NT2/D1 (cell line): ENCODE data around the gene ATG12.
"Not testable (repeated sequence)": the region's sequence is repeated elsewhere in the genome, so short reads cannot be mapped to it uniquely, and the experiment has no call there.

Experiments
- DNase-seq: peaks from one replicate; pipeline ENCODE4 v3.0.0-alpha.2; 2011; ENCODE audit warnings: low read depth, low spot score
- H3K27me3 ChIP-seq: 2 replicates; pipeline ENCODE4 v1.6.0; 2011; ENCODE audit warnings: mild to moderate bottlenecking; ENCODE audit not compliant: insufficient read length, insufficient read depth
- H3K36me3 ChIP-seq: 2 replicates; pipeline ENCODE4 v1.6.1; 2011; ENCODE audit warnings: mild to moderate bottlenecking, low read length, mixed read lengths; ENCODE audit not compliant: insufficient read depth, insufficient read length
- H3K4me1 ChIP-seq: 2 replicates; pipeline ENCODE4 v1.5.1; 2011; ENCODE audit not compliant: insufficient read depth, insufficient read length
- H3K4me3 ChIP-seq: 2 replicates; pipeline ENCODE4 v1.5.1; 2011; ENCODE audit warnings: low read depth; ENCODE audit not compliant: insufficient read length
- H3K9ac ChIP-seq: 2 replicates; pipeline ENCODE4 v1.6.0; 2011; ENCODE audit warnings: low read depth; ENCODE audit not compliant: insufficient read length
- H3K9me3 ChIP-seq: 2 replicates; pipeline ENCODE4 v1.5.1; 2011; ENCODE audit warnings: mild to moderate bottlenecking, low read length; ENCODE audit not compliant: insufficient read depth
- SUZ12 ChIP-seq: IDR thresholded peaks from 2 replicates; pipeline ENCODE4 v1.6.1; 2011; ENCODE audit not compliant: insufficient read length, insufficient read depth; ENCODE audit errors: extremely low read depth
- YY1 ChIP-seq: IDR thresholded peaks from 2 replicates; pipeline ENCODE4 v1.6.1; 2011; ENCODE audit not compliant: insufficient read length, insufficient read depth
- ZNF274 ChIP-seq: IDR thresholded peaks from 2 replicates; pipeline ENCODE4 v1.6.1; 2011; ENCODE audit warnings: mild to moderate bottlenecking, low read depth, low read length

The ATG12 gene

GRCh38 chr5:115841382-115842088, at the start of gene ATG12, which contains the start of gene AP3S1:
ATG12 (minus strand) TSS chr5:115841565; CDS start chr5:115841552, 13 bp downstream.
AP3S1 (plus strand) TSS chr5:115841935; CDS start chr5:115842038, 103 bp downstream.
- Histone ChIP-seq H3K27me3 (peaks cover 6% of the 10 kb centered on the region), H3K4me3 (peak within 1 kb of the TSS; percentile 78), H3K36me3 (peaks cover 18% of the 10 kb centered on the region), H3K4me1 (no peaks in the 10 kb centered on the region), H3K9ac (peak within 1 kb of the TSS; percentile 87), H3K9me3 (no peaks in the 10 kb centered on the region)
- TF ChIP-seq ZNF274 (no peak), YY1 (peak; percentile 84), SUZ12 (peak; percentile 59)
- peak; percentile 72 for DNase-seq

- Histone ChIP-seq H3K9me3 (no peaks in the 10 kb centered on the region), H3K4me1 (no peaks in the 10 kb centered on the region), H3K27me3 (no peaks in the 10 kb centered on the region), H3K9ac (no peak overlapping the region), H3K4me3 (no peak overlapping the region), H3K36me3 (no peaks in the 10 kb centered on the region)
- TF ChIP-seq YY1 (no peak), SUZ12 (no peak), ZNF274 (no peak)
- no peak for DNase-seq
These were observed 46.7 kb upstream of the ATG12 start for GRCh38 chr5:115888027-115888426.

GRCh38 chr5:115885208-115885607, 43.8 kb upstream of the ATG12 start:
- H3K4me1 ChIP-seq, H3K9me3 ChIP-seq, H3K36me3 ChIP-seq, H3K9ac ChIP-seq, H3K4me3 ChIP-seq, DNase-seq, H3K27me3 ChIP-seq: not testable (repeated sequence)

- Histone ChIP-seq H3K4me1 (no peaks in the 10 kb centered on the region), H3K9ac (no peak overlapping the region), H3K4me3 (no peak overlapping the region), H3K36me3 (no peaks in the 10 kb centered on the region), H3K9me3 (no peaks in the 10 kb centered on the region), H3K27me3 (no peaks in the 10 kb centered on the region)
- no peak for DNase-seq
- no peak for TF ChIP-seq SUZ12
- TF ChIP-seq YY1: no peak
- no peak for TF ChIP-seq ZNF274
These were observed 43.3 kb upstream of the ATG12 start for GRCh38 chr5:115884704-115885103.

GRCh38 chr5:115882434-115882833, 41.1 kb upstream of the ATG12 start:
- not testable (repeated sequence) for H3K36me3 ChIP-seq, H3K9me3 ChIP-seq, H3K4me1 ChIP-seq, H3K4me3 ChIP-seq, H3K9ac ChIP-seq, H3K27me3 ChIP-seq, DNase-seq

- not testable (repeated sequence) for DNase-seq
These were observed 36.0 kb upstream of the ATG12 start for GRCh38 chr5:115877342-115877741.

GRCh38 chr5:115875447-115875846, 34.1 kb upstream of the ATG12 start:
- H3K36me3 ChIP-seq: peaks cover 3% of the 10 kb centered on the region
- H3K4me1 ChIP-seq: no peaks in the 10 kb centered on the region
- H3K9me3 ChIP-seq: no peaks in the 10 kb centered on the region
- H3K27me3 ChIP-seq: no peaks in the 10 kb centered on the region
- no peak for DNase-seq
- no peak overlapping the region for H3K4me3 ChIP-seq
- H3K9ac ChIP-seq: no peak overlapping the region
- TF ChIP-seq YY1: no peak

More at GRCh38 chr5:115877342-115877741, 36.0 kb upstream of the ATG12 start:
- H3K4me3 ChIP-seq, H3K27me3 ChIP-seq, H3K9ac ChIP-seq, H3K36me3 ChIP-seq, H3K9me3 ChIP-seq, H3K4me1 ChIP-seq: not testable (repeated sequence)

GRCh38 chr5:115873392-115873791, 32.0 kb upstream of the ATG12 start:
- Histone ChIP-seq H3K36me3 (peaks cover 8% of the 10 kb centered on the region), H3K4me3 (no peak overlapping the region), H3K9me3 (no peaks in the 10 kb centered on the region), H3K27me3 (no peaks in the 10 kb centered on the region), H3K4me1 (no peaks in the 10 kb centered on the region), H3K9ac (no peak overlapping the region)
- DNase-seq: no peak
- TF ChIP-seq ZNF274: no peak
- no peak for TF ChIP-seq YY1
- TF ChIP-seq SUZ12: no peak
